ENCODE measurements around the gene ATG7. TPM values are rescaled to one million over a fixed set of nuclear protein-coding genes. Genes with fewer than 3 reads are reported as not detected.

Gene ATG7
- total RNA-seq, 6 experiments from 2014 or later = 44.5 to 53.0 (median 49.3) TPM

DNA sequence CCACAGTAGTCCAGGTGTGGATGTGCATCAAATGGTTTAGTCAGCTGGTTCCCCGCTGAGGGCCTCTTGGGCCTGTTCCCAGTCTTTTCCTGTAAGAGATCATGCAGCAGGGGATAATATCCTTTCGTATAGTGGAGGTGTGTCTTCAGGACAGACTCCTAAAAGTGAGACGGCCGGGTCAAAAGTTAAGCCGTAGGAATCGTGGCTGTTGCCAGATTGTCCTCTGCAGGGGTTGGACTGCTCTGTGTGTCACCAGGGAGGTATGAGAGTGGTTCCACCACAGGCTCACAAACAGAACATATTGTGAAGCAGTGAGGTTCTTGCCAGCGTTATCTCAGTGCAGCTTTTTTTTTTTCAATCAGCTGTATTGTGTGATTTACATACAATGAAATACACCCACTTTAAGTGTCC, 276.5 kb downstream of the ATG7 start:
- Mint-ChIP-seq H3K27me3 (ENCODE audit: insufficient read depth) (peaks cover 5% of the 10 kb centered on the region), H3K4me3 (peak overlapping the region; percentile 56), H3K9me3 (no peaks in the 10 kb centered on the region; the same call in 1 of the 2 replicates), H3K36me3 (ENCODE audit: low read depth) (peaks cover 48% of the 10 kb centered on the region), H3K4me1 (ENCODE audit: low read depth) (peaks cover 44% of the 10 kb centered on the region), H3K27ac (peak overlapping the region; percentile 85)
- TF ChIP-seq, protein P1, sequence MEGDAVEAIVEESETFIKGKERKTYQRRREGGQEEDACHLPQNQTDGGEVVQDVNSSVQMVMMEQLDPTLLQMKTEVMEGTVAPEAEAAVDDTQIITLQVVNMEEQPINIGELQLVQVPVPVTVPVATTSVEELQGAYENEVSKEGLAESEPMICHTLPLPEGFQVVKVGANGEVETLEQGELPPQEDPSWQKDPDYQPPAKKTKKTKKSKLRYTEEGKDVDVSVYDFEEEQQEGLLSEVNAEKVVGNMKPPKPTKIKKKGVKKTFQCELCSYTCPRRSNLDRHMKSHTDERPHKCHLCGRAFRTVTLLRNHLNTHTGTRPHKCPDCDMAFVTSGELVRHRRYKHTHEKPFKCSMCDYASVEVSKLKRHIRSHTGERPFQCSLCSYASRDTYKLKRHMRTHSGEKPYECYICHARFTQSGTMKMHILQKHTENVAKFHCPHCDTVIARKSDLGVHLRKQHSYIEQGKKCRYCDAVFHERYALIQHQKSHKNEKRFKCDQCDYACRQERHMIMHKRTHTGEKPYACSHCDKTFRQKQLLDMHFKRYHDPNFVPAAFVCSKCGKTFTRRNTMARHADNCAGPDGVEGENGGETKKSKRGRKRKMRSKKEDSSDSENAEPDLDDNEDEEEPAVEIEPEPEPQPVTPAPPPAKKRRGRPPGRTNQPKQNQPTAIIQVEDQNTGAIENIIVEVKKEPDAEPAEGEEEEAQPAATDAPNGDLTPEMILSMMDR (IDR thresholded peaks at IDR 0.05) = no peak
- peak; percentile 79 for DNase-seq

DNA sequence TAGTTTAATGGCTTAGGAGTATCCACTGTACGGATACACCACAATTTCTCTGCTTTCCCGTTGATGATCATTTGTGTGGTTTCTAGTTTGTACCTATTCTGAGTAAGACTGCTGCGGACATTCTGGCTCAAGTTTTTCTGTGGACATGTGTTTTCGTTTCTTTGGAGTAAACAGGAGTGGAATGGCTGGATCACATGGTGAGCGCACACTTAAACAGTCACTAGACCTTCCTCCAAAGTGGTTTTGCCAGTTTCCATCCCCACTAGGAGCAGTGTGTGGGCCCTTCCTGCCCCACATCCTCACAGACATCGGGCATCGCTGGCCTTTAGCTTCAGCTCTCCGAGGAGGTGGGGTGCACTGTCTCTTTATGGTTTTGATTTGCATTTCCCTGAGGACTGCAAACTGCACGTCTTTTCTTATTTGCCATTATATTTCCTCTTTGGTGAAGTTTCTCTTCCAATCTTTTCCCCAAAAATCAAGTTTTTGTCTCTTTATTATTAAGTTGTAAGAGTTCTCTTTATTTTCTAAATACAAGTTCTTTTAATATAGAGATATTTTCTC, 277.5 kb downstream of the ATG7 start:
- H3K27me3 Mint-ChIP-seq (ENCODE audit: insufficient read depth) = peaks cover 6% of the 10 kb centered on the region
- peak overlapping the region; percentile 52 for H3K4me3 Mint-ChIP-seq
- peaks cover 48% of the 10 kb centered on the region for H3K36me3 Mint-ChIP-seq (ENCODE audit: low read depth)
- peaks cover 44% of the 10 kb centered on the region for H3K4me1 Mint-ChIP-seq (ENCODE audit: low read depth)
- H3K27ac Mint-ChIP-seq = peak overlapping the region; percentile 85
- TF ChIP-seq, protein P1 (IDR thresholded peaks at IDR 0.05) = no peak
- no peaks in the 10 kb centered on the region; the same call in 1 of the 2 replicates for H3K9me3 Mint-ChIP-seq
- DNase-seq = no peak

DNA sequence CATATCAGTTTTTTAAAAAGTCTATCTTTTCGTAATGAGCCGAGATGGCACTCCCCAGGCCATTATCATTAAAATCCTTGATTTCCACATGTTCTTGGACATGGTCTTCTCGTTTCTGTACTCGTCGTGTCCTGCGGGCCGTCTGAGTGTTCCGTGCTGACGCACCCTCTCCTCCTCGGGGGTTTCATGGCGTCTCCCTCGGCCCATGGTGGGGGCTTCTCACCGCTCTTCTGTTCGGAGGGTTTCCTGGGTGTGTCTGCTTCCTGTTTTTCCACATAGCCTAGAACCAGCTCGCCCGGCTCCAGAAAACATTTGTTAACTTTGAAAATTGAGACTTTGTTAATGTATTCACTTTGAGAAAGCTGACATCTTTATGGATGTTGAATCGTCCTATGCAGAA, 278.8 kb downstream of the ATG7 start:
- H3K36me3 Mint-ChIP-seq (ENCODE audit: low read depth) = peaks cover 54% of the 10 kb centered on the region
- peak overlapping the region; percentile 72 for H3K4me3 Mint-ChIP-seq
- no peak for DNase-seq
- H3K4me1 Mint-ChIP-seq (ENCODE audit: low read depth) = peaks cover 44% of the 10 kb centered on the region
- TF ChIP-seq, protein P1 (IDR thresholded peaks at IDR 0.05) = no peak
- peaks cover 6% of the 10 kb centered on the region for H3K27me3 Mint-ChIP-seq (ENCODE audit: insufficient read depth)
- peak overlapping the region; percentile 85 for H3K27ac Mint-ChIP-seq
- no peaks in the 10 kb centered on the region; the same call in 1 of the 2 replicates for H3K9me3 Mint-ChIP-seq

DNA sequence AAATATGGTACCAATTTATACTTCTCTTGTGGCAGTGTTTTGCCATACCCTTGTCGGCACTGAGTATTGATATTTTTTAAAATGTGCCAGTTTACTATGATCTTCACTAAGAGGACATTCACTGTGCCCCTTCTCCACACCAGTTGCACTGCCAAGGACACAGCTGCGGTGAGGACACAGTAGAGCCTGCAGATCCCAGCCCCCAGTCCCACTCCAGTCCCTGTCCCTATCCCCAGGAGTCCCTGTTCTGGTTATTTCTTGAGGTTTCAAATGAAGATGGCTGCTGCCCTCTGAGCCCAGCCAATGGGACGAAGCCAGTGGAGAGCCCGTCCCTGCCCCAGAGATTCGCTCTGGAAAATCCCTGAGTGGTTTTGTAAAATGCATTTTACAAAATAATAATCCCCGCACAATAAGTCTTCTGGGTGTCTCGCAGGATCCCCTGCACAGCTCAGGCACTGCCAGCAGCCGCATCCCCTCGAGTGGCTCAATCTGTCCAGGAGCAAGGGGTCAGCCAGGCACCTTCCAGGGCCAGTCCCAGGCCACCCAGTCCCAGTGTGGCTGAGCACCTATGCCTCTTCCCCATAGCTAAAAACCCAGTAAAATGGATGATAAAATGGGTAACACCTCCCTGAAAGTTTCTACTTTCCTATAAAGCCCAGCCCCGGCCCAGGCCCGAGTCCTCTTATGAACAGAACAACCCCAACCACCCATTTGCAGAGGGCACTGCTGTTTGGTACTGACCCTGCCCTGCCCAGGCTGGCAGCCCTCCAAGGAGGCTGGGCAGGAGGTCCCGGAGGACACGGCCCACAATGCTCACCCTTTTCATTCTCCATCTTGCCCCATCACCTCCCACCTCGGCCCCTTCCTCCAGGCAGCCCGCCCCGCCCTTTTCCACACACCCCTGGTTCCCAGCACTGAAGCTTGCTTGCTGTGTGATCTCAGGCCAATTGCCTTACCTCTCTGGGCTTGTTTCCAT, 280.4 kb downstream of the ATG7 start:
- Mint-ChIP-seq H3K27me3 (ENCODE audit: insufficient read depth) (peaks cover 6% of the 10 kb centered on the region), H3K4me3 (no peak overlapping the region; the same call in 1 of the 2 replicates), H3K4me1 (ENCODE audit: low read depth) (peaks cover 59% of the 10 kb centered on the region), H3K27ac (peak overlapping the region; percentile 57; the same call in 1 of the 2 replicates), H3K36me3 (ENCODE audit: low read depth) (peaks cover 54% of the 10 kb centered on the region), H3K9me3 (no peaks in the 10 kb centered on the region)
- DNase-seq = no peak
- TF ChIP-seq, protein P1 (IDR thresholded peaks at IDR 0.05) = no peak

DNA sequence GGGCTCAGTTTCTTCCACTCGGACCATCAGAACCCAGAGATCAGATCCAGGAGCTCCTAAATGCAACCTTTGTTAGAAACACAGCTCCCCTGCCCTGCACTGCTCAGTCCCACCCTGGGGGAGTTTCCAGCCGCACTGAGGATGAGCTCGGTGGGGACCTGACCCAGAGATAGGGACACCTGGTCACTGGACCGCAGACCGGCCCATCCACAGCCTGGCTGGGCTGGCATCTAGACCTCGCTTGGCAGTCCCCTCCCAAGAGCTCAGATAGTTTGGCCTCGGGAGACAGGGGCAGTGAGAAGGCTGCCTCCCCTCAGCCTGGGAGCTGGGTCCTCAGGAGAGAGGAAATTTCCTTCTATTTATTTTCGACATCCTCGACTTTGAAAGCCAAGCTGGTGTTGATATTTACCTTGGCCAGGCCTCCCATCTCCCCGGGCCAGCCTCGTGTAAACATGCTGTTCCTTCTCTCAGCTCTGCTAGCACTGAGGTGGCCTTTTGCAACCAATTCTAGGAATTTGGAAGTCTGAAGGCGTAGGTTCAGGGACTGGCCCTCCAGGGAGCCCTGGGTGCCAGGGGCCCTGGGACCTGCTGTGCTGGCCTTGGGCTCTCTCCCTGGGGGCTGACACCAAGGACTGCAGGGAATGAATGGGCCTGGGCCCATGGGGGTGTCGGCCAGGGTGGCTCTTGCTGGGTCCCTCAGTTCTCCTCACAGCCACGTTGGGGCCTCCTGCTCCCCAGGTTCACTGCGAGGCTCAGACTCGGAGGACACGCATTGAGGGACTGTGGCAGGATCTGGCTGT, 281.4 kb downstream of the ATG7 start:
- peaks cover 13% of the 10 kb centered on the region for H3K27me3 Mint-ChIP-seq (ENCODE audit: insufficient read depth)
- H3K4me1 Mint-ChIP-seq (ENCODE audit: low read depth) = peaks cover 63% of the 10 kb centered on the region
- no peak overlapping the region for H3K4me3 Mint-ChIP-seq
- H3K9me3 Mint-ChIP-seq = no peaks in the 10 kb centered on the region
- peaks cover 53% of the 10 kb centered on the region for H3K36me3 Mint-ChIP-seq (ENCODE audit: low read depth)
- H3K27ac Mint-ChIP-seq = peak overlapping the region; percentile 57; the same call in 1 of the 2 replicates
- DNase-seq = no peak
- TF ChIP-seq, protein P1 (IDR thresholded peaks at IDR 0.05) = no peak
